ENCODE measurements around the gene RDH13.
A peak's percentile ranks its signal among the peaks of the same experiment; 100 is the strongest.
"Not testable (repeated sequence)": the region's sequence is repeated elsewhere in the genome, so short reads cannot be mapped to it uniquely, and the experiment has no call there.

Gene RDH13, protein sequence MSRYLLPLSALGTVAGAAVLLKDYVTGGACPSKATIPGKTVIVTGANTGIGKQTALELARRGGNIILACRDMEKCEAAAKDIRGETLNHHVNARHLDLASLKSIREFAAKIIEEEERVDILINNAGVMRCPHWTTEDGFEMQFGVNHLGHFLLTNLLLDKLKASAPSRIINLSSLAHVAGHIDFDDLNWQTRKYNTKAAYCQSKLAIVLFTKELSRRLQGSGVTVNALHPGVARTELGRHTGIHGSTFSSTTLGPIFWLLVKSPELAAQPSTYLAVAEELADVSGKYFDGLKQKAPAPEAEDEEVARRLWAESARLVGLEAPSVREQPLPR

DNA sequence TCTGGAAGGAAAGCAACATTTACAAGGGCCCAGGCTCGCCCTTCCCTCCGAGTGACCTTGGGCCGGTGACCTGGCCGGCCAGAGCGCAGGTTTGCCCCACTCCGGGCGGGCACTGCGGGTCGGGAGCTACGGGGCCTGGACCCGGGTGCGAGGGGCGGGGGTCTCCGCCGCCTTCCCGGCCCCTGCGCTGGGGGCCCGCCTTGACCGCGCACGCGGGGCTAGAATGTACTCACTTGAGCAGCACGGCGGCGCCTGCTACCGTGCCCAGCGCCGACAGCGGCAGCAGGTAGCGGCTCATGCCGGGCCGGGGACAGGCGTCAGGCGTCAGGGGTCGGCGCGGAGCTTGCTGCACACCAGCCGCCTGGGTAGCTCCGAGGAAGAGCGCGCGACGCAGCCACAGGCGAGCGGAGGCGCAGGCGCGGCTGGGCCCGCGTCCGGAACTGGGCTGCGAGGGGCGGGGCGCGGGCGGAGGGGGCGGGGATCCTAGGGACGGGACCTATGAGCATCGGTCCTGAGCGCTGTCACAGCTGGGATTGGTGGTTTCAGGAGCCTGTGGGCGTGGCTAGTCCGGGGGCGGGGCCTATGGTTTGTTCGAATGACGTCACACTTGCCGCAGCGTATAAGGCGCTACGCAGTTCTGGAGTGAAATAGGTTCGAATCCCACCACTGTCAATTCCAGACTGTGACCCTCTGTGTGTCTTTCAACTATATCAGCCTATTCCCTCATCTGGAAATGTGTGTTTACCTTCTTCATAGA lies at the start of gene RDH13:
TSS of gene RDH13 (minus strand) at position 414 of the 757 bp plus-strand sequence. CDS start at position 298, 116 bp downstream.
- DNase-seq (ENCODE audit: low spot score), result peak; percentile 96

DNA sequence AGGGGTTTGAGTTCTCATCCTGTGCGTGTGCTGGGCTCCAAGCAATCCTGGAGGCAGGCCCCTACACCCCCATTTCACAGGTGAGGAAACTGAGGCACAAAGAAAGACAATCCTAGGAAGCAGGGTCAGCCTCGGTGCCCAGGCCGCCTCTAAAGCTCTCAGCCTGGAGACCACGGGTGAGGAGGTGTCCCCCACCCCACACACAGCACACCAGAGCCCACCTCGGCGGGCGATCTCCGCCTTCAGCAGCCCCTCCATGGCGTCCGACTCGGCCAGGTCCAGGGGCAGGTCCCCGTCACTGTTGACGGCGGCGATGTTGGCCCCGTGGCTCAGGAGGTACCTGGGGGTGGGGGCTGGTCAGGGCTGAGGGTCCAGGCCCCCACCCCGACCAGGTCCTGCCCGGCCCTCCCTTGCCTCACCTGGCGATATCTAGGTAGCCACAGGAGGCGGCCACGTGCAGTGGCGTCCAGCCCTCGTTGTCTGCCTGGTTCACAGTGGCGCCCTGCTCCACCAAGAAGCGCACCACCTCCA lies 49.4 kb upstream of the RDH13 start:
- DNase-seq (ENCODE audit: low spot score), result no peak

DNA sequence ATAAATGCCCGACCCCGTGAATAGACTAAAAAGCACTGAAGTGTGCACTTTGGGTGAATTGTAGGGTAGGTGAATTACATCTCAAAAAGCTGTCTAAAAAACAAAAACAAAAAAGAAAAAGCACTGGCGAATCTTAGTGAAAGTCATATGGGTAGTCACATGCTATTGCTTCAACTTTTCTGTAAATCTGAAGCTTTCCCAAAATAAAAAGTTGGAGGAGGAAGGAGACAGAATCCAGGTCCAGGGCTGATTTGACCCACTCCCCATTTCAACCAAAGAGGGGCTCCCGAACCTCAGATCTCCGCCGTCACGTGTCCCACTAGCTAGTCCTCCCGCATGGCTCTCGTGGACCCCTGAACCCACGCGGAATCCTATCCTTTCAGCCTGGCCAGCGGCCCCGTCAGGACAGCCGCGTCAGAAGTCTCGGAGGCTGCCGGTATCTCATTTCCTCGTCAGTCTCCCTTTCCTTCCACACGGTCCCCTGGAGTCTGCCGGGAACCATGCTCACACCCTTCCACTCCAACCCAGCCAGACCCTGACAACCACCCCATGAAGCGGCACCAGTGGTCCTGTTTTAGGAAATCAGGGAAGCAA lies 48.4 kb upstream of the RDH13 start:
- DNase-seq (ENCODE audit: low spot score), result no peak

DNA sequence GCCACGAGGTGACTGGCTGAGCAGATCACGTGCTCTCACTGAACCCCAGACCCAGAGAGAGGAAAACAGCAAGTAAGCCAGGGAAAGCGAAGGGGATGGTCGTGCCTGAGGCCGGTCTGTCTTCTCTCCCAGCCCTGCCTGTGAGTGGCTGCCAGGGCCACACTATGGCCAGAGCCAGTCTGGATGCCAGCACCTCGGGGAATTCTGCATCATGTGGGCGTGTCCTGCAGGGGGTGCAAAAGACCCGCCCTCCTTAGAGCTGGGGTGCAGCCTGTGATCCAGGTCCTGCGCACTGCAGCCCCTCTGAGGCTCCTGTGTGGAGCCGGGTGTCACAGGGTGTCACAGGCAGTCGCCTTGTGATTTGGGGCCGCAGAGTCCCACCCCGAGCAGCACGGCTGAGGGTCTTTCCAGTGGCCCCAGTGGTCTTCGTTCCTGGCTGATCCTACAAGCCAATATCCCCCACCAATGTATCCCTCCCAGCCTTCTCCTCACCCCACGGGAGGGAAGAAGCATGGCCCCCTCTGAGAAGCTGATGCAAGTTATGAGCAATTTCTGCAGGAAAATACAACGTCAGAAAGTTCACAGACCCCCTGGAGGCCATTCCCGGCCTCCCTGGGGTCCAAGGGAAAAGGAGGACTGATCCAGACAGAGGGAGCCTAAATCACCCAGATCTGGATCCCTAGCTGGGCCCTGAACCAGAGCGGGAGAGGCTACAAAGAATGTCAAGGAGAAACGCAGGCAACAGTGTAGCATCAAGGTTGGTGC lies 46.8 kb upstream of the RDH13 start:
- DNase-seq (ENCODE audit: low spot score), result no peak

DNA sequence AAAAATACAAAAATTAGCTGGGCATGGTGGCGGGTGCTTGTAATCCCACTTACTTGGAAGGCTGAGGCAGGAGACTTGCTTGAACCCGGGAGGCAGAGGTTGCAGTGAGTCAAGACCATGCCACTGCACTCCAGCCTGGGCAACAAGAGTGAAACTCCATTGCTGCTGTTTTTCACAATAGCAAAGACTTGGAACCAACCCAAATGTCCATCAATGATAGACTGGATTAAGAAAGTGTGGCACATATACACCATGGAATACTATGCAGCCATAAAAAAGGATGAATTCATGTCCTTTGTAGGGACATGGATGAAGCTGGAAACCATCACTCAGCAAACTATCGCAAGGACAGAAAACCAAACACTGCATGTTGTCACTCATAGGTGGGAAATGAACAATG lies 44.3 kb upstream of the RDH13 start:
- not testable (repeated sequence) for DNase-seq (ENCODE audit: low spot score)

DNA sequence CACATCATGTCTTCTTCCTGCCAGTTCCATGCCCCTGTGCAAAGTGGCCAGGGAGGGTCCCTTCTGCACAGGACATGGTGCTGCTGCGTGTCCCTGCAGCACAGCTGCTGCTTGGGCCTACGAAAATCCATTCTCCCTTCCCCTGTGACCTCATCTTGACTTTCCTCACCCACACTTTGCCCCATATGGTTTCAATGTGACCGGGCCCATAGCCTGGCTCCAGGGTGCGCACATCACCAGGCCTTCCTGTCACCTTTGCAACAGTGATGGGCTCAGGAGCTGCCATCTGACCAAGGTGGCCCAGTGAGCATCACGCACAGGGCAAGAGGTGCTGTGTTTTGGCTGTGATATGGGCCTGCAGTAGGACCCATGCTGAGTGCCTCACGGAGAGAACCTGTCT lies 43.6 kb upstream of the RDH13 start:
- DNase-seq (ENCODE audit: low spot score), result no peak

DNA sequence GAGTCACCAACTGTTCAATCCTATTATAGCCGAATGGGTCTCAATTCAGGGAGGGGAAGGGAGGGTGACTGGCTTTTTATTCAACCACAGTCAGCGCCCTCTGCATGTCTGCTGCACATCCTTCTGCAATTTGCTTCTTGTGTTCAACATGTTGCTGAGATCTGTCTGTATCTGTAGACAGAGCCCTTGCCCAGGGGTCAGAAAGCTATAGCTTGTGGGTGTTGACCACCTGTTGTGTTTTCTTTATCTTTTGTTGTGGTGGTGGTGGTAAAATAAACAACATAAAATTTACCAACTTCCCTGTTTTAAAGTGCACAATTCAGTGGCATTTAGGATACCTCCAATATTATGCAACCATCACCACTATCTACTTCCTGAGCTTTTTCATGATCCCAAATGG lies 42.3 kb upstream of the RDH13 start:
- no peak for DNase-seq (ENCODE audit: low spot score)

DNA sequence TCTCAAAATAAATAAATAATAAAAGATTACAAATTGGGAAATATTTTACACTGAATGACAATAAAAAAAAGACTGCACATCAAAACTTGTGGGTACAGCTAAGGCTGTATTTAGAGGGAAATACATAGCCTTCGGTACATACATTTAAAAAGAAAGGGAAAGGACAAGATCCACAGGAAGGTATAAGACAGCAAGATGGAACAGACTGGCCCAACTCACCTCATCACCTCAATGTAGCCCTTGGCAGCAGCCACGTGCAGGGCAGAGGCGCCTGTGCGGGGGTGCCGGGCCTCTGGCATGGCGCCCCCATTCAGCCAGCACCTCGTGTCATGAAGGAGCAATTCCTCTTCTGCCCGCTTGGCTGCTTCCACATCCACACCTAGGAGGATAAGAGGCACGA lies 40.2 kb upstream of the RDH13 start:
- DNase-seq (ENCODE audit: low spot score), result no peak

DNA sequence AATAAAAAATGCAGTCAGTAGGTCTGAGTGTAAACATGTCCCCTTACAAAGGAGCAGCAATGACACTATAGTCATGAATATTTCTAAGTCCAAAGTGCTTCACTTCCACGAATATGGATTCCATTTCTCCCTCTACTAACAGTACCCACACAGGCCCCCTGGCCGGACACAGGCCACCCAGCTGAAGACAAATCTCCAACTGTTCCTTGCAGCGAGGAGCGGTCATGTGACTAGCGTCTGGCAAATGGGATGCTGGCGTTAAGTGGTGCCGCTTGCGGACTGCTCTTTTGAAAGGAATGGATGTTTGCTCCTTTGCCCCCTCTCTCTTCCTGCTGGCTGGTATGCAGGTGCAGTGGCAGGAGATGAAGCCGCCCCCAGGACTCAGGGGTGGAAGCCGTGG lies 38.3 kb upstream of the RDH13 start:
- DNase-seq (ENCODE audit: low spot score), result no peak

DNA sequence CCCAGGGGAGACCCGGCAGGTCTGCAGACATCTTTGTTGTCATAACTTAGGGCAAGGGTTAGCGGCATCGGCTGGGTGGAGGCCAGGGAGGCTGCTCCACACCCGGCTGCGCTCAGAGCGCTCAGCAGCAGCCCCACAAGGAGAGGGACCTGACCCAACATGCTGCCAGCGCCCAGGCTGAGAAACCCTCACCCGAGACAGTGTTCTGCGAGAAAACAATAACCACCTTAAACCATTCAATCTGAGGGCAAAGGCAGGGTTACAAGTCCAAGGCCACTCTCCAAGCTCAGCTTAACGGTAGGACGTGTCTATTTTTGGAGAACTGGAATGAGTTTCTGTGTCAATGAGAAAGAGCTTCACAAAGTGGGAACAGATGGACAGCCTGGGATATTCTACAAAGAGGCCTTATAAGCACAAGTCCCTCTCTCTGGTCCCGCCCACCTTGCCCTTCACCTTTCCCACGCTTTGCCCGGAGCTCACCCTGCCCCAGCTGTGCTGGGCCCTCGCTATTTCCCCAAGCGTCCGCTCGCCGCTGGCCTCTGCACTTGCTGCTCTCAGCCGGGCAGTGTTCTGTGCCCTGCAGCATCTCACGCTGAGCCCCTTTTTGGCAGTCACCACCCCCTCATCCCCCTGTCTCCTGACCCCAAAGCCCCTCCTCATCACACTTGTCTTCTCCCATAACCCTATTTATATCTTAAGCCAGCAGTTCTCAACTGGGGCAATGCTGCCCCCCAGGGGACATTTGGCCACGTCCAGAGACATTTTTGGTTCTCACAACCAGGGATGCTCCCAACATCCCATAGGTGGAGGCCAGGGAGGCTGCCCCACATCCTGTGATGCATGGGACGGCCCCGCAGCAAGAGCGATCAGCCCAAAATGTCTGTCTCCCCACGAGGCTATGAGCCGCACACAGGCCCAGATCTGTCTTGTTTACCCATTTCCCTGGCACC lies 36.9 kb upstream of the RDH13 start:
- no peak for DNase-seq (ENCODE audit: low spot score)

DNA sequence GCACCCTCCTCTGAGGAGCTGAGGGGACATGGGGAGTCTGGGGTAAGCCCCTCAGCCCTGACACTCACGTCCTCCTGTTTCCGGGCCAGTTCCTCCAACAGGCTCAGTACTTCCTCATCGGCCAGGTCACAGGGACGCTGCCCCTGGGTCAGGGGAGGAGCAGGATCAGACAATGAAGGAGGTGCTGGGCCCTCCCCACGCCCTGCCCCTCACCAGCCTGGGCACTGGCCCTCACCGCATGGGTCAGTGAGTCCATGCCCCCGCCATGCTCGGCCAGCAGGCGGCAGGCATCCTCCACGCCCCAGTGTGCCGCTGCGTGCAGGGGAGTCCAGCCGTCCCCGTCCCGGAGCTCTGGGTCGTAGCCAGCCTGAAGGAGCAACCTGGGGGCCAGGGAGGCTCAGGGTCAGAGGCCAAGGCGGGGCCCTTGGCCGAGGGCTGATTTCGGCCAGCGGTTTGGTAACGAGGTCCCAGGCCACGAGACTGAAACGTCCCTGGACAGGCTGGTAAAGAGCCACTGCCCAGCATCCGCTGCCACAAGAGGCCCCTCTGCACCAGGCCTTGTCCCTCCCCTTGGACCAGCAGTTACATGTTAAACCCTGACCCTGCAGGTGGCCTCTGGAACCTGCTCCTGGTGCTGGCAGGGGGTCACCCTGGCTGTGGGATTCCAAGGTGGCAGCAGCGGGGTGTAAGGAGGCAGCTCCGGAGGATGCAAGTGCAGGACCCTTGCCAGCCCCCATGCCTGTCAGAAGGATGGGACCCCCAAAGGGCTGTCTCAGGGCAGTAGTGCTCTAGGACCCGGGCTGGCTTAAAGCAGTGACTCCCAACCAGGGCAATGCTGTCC lies 36.0 kb upstream of the RDH13 start:
- DNase-seq (ENCODE audit: low spot score), result no peak

DNA sequence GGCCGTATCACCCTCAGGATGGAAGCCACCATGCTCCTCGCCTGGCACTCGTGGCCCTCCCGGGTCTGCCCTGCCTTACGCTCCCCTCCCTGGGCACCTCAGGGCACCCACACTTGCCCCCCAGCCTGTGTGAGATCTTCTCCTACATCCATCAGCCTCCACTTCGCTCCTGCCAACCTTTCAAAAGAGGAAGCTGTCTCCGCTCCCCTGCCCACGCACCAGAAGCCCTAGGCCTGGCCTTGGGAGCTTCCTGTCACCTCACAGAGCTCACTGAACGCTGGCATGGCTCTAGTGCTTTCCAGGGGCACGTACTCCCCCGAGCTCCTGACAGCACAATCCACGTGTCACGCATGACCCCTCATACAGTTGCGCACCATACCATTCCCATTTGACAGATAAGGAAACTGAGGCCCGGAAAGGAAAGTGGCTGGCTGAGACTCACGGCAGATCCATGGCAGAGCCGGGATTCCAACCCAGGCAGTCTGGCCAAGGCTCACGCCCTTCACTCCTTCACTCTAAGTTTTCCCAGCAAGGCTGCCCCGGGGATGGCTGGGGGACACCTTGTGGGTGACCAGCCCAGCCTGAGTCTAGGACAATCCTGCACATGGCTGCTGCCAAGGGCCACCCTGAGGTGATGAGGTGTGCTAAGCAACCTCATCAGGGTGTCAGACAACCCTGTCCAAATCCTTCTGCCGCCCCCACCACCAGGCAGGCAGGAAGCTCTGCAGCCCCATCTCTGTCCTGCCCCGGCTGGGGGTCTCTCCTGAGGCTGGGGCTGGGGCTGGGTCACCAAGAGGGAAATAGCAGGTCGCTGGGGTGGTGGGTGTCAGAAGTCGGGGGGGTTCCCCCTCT lies 35.1 kb upstream of the RDH13 start:
- no peak for DNase-seq (ENCODE audit: low spot score)

DNA sequence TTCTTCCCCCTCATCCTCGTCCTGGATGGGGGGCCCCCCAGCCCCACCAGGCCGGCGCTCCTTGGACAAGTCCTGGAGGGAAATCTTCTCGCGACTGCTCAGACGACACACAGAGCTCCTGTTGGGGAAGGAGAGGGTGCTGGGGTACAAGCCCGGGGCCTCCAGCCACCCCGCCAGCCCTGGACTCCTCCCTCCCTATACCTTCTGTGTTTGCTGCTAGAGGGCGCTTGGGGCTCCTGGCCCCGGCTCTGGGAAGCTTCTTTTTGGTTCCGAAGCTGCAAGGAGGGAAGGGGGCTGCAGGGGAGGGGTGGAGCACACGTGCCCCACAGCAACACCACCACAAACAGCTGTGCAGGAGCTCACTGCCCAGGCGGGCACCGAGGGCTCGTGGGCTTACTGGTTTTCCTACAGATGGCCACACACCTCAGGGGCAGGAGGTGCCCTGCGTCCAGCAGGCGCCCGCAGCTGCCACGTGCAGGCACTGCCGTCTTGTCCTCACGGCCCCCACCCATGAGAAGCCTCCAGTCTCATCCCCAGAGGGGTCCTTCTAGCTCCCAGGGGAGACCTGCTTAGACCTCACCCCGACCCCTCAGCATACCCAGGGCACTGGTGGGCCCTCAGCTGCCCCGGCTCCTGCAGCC lies 33.2 kb upstream of the RDH13 start:
- DNase-seq (ENCODE audit: low spot score), result no peak

DNA sequence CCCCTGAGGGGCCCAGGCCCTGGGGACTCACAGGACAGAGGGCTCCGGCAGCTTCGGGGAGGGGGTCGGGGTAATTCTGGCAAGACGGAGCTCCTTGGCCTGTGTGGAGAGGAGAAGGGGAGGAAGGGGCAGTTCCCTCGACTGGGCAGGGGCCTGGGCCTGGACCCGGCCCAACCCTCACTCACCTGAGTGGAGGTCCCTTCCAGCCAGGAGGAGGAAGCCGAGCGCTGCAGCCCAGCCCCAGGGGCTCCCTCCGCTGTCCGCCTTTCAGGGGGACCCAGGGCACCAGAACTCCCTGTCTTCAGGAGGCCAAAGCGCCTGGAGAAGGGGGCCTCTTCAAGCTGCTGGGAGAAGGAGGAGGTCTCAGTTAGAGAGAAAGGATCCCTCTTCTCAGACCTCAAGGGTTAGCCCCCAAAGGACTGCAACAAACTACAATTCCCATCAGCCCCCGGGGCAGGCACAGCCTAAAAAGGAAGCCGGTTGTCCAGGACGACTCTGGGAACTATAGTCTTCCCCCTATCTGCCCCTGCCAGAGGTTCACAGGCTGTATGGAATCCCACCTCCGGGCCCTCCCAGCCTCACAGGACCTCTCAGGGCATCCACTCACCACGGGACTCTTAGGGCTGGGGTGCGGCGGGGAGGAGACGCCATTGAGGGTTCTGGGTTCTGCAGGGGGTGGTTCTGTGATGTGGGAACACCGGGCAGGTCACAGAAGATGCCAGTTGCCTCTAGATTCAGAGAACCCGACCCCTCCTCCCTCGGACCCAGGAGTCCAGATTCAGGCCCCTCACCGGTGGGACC lies 32.5 kb upstream of the RDH13 start:
- no peak for DNase-seq (ENCODE audit: low spot score)

DNA sequence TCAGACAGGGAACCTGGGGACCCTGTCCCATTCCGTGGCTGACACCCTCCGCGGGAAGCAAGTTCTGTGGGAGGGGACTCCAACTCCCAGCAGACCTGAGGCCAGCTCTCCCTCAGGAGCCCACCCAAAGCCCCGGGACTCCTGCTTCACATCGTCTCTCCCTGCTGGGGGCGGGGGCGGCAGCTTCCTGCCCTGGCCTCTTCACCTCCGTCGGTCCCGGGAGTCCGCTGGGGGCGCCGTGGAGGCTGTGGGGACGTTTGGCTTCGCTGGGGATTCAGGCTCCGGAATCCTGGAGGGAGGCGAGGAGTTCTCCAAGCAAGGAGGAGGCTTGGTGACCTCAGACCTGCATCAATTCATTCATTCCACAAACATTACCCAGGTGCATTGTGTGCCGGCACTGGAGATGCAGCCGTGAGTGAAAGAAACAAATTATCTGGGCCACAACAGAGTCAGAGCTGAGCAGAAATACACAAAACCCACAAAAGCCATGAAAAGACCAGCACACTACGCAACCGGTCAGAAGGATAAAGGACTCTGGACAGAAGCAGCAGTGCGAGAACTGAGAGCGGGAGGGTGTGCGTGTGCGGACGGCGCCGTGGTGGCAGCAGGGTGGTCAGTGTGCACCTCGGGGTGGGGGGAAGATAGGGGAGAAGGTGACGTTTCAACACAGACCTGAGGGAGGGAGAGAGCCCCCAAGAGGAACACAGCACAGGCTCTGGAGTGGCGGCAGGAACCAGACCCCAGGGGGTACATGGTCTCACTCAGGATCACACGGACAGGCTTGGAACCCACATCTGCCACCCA lies 31.7 kb upstream of the RDH13 start:
- DNase-seq (ENCODE audit: low spot score), result no peak

DNA sequence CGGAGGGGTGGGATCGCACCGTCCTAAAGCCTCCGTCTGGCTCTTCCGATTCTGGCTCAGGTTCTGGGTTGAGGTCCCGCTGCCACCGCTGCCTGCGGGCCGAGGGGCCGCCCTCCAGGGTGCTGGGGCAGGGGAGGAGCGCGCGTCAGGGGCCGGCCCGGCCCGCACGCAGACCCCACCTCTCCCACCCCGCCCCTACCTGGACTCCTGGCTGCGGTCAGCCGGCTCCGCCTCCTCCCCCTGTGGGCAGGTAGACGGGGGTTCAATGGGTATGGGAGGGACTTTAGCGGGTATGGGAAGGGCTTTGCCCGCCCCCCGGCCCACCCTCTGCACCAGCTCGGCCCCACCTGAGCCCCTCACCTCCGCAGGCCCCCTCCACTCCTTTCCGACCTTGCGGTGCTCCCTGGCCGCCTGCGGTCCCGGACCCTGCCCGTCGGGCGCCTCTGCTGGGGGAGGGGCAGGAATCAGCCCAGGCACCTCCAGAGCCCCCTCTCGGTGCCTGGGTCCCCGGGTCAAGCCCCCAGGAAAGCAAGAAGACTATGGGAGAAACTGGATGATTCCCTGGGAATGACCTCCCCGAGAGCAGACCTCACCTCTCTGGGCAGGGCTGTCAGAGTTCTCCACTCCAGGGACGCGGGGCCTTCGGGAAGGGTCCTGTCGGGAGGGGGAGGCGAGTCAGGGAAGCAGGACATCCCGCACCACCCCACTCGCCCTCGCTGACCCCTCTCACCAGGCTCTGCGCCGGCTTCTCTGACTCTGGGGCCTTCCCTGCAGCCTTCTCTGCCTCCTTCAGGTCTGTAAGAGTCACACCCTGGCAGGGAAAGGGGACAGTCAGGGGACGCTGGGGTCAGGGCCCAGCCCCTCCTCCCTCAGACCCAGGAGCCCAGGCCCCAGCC lies 29.7 kb upstream of the RDH13 start:
- no peak for DNase-seq (ENCODE audit: low spot score)
